GM19043 (cell line): ENCODE data around the gene MSX1.

Experiments used
- ATAC-seq: cut with Tn5 transposase; IDR thresholded peaks from one replicate; pipeline ENCODE4 v1.9.1; 2021; ENCODE audit warnings: low read depth; ENCODE audit not compliant: unreplicated experiment

MSX1 gene

GRCh38 chr4:4856071-4857000 is 3.1 kb upstream of the MSX1 start:
- ATAC-seq, result no peak

DNA sequence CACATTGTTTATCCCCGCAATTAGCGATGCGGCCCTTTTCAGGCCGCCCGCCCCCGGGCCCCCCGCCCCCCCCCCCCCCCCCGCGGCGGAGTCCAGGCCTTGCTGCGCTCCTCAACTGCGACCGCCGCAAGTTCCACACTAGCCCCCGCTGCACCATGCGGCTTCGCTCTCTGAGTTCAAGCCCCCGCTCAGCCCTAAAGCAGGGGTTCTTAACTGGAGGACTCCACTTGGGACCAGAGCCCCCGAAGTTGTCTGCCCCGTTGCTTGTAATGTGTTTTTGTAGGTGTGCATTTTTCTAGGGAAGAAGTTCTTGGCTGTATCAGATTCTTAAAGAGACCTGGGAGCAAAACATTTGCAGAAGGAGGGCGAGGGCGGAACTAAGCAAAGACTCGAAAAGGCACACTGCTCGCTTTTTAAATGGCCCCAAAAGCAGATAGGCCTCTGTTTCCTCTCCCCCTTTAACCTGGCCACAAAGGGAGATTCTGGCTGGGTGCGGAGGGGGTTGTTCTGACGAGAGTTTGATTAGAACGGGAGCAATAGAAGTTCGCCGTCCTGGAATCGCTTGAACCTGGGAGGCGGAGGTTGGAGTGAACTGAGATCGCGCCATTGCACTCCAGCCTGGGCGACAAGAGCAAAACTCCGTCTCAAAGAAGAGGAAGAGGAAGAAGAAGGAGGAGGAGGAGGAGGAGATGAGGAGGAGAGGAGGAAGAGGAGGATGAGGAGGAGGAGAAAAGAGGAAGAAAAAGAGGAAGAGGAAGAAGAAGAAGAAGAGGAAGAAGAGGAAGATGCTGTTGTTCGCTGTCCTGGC is 2.3 kb upstream of the MSX1 start:
- no peak for ATAC-seq

GRCh38 chr4:4857809-4858508 is 1.5 kb upstream of the MSX1 start:
- ATAC-seq, result no peak

DNA sequence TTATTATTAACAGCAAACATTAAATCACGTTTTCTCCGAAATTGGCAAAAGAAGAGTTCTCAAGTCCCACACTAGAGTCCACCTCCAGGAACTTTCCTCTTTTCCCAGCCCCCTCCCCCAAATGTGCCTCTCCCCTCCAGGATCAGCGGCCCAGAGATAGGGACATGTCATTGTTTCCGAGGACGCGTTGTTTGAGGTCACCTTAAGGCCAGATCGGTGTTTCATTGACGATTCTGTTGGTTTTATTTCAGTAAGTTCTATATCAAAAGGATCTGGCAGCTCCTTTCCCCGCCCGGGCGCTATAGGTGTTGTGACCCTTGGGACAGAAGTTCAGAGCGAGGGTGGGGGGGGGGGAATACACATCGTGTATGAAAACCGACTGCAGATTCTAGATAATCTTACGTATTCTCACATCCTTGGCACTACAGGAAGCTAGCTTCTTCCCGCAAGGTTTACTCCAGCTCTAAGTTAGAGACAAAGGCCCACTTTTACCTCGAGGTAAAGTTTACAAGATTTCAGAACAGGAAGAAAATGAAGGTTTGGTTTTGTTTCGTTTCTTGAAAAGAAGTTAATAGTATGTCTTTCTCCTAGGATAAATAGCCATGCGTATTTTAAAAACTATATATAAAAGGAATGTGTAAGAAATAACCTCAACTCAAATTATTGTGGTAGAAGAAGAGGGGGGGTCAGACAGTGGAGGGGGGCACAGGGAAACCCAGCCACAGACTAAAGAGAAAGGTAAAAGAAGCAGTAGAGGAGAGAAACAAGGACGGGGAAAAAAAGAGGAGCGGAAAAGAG is 739 bp upstream of the MSX1 start:
- no peak for ATAC-seq

- ATAC-seq, result peak; percentile 20
These were observed 534 bp downstream of the MSX1 start for GRCh38 chr4:4859799-4860599.

DNA sequence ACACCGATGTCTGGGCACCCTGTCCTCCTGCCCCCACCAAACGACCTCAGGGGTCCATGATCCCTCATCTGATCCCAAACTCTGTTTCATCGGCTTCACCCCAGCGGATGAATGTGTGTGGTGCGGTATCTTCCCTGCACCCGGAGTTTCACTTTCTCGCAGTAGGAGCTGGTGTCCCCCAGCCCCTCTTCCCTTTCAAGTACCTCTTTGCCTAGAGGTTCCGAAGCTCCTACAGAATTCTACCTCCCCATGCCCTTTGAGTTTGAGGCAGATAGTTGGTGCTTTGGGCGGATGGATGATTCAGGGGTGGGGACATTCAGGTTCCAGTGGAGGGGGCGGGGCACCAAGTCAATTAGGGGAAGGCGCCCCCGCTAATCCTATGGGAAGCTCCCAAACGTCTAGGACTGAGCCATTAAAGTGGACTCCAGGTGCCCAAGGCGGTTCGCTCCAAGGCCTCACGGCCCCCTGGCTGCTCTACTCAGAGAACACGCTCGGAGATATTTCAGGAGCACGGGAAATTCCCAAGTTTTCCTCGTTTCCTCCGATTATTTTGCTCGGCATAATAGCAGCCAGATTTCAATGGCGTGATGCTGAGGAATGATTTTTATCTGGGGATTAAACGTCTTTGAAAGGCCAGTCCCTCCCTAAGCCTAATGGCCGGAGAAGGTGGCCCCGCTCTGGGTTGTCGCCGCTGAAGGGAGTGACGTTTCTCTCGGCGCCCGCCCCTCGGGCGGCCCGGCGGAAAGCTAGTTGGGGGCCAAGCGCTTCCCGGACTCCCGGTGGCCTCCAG is 1.3 kb downstream of the MSX1 start:
- ATAC-seq, result no peak

DNA sequence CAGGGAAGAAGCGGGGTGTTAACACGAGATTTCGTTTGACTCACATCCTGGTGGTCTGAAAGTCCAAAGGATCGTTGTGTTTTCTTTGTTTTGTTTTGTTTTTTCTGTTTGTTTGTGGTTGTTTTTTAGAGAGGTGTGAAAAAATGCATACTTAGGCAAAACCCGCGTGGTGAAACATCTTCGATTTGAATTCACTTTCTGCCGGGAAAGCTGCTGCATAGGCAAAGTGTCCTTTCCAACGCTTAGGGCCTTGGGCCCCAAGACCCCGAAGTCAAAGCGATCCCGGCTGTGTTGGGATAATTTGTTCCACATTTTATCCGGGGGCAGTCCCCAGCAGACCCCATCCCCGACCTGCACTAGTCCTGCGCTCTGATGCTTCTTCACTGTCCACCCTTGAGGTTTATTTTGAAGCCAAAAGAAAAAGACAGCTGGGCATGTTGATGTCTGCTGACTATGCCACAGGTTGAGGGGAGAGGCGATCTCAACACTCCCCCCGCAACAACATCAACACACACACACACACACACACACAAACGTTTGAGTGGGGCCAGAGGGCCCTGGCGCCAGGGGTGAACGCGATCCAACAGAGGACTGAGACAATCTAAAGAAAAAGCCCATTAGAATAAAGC is 2.0 kb downstream of the MSX1 start:
- ATAC-seq, result no peak

DNA sequence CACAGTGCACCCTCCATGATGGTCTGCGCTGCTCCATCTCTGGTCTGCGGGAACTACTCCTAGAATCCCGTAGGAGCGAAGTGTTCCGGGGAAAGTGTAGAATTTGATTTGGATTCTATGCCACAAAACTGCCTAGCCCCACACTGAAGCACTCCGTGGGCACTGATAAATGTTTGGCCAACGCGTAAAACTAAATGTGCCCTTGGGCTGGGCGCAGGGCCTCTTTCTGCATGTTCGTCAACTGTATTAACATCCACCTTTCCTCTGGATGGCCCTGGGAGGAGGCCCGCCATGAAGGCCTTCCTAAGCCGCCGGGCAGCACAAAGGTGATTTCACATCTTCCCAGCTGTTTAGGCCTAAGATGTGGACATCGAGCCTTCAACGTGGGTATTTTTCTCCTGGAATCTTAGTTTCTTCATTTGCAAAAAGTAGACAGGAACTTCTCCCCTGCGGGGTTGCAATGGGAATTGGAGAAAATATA is 2.6 kb downstream of the MSX1 start:
- ATAC-seq, result no peak

DNA sequence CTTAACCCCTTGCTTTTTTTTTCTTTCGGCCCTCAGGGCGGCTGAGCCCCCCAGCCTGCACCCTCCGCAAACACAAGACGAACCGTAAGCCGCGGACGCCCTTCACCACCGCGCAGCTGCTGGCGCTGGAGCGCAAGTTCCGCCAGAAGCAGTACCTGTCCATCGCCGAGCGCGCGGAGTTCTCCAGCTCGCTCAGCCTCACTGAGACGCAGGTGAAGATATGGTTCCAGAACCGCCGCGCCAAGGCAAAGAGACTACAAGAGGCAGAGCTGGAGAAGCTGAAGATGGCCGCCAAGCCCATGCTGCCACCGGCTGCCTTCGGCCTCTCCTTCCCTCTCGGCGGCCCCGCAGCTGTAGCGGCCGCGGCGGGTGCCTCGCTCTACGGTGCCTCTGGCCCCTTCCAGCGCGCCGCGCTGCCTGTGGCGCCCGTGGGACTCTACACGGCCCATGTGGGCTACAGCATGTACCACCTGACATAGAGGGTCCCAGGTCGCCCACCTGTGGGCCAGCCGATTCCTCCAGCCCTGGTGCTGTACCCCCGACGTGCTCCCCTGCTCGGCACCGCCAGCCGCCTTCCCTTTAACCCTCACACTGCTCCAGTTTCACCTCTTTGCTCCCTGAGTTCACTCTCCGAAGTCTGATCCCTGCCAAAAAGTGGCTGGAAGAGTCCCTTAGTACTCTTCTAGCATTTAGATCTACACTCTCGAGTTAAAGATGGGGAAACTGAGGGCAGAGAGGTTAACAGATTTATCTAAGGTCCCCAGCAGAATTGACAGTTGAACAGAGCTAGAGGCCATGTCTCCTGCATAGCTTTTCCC is 3.4 kb downstream of the MSX1 start:
- ATAC-seq, result no peak

GRCh38 chr4:4864443-4864939 is 5.0 kb downstream of the MSX1 start:
- no peak for ATAC-seq

GRCh38 chr4:4864940-4865704 is 5.7 kb downstream of the MSX1 start:
- no peak for ATAC-seq

- ATAC-seq, result no peak
These were observed 6.2 kb downstream of the MSX1 start for GRCh38 chr4:4865705-4866123.

DNA sequence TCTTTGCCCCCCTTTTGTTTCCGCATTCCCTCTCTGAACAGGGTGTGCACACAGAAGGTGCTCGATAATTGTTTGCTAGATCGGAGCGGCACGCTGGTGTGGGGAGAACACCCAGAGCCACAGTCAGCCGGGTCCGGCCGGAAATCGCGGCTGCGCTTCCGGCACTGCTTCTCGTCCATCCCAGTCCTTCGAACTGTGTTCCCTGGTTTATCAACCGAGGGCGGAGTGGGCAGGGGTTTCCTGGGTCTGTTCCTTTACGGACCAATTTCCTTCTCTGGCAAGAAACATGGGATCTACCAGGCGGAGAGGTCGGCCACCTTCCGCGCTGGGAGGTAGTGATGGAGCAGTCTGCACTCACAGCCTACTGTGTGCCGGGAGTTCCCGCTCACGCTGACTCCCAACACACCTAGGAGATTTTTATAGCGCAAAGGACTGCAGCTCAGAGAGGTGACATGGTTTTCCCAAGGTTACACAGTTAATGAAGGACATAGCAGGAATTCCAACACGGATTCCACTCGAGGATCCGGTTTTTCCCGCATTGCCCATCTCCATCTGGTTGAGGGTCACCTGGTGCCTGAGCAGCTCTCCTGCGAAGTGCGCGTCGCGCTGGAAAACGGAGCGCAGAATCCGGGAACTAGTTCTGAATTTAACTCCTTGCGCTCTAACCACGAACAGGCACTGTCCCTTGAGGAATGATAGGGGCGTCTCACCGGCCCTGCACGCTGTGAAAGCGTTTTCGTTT is 6.8 kb downstream of the MSX1 start:
- no peak for ATAC-seq

DNA sequence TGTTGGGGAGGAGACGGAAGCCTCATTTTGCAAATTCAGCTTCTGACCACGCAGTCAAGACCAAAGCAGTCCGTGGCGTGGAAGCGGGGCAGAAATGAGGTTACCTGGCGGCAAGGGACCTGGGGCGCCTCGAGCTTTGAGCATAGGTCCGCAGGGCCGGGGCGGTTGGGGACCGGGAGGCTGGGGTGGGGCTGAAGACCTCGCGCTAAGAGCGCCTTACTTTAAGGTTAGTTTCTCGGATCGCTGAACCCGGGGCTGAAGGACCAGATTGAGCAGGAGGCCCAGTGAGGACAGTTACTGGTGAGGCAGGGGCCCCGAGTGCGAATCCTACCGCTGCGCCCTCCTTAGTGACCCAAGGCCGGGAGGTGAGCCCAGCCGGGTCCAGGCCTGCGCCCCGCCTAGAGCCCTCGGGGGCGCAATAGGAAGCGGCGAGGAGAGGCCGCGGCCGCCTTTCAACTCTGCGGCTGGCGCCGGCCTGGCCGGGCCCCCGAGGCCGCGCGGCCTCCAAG is 7.5 kb downstream of the MSX1 start:
- ATAC-seq, result no peak

DNA sequence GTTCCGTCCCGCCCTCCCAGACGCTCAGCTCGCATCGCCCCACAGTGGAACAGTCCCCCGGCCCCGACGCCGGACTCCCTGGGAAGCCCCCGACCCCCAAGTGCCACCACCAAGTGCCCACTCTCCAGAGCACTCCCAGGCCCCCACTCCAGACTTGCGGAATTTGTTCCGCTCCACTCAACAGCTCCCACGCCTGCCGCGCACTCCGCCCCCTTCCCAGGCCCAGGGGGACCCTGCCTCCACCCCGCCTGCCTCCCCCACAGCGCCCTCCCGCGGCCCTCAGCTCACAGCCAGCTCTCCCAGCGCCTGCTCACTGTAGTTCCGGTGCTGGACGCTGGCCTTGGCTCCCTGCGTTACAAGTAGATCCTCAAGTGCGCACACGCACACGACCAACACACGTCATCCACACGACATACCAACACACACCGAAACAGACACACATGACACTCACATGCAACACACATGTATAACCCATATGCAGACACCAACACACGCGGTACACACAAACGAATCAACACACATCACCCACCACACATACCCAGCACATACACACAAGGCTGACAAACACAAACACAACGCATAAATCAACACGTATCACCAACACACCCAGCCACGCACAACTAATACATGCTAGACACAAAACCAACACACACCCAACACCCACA is 8.0 kb downstream of the MSX1 start:
- ATAC-seq, result no peak
